ENCODE results near the gene DCDC1. TPM values are rescaled to one million over a fixed set of nuclear protein-coding genes. Genes with fewer than 3 reads are reported as not detected.

The DCDC1 gene
- total and polyA plus RNA-seq, 2 donors = 0.09 to 1.2 TPM

DNA sequence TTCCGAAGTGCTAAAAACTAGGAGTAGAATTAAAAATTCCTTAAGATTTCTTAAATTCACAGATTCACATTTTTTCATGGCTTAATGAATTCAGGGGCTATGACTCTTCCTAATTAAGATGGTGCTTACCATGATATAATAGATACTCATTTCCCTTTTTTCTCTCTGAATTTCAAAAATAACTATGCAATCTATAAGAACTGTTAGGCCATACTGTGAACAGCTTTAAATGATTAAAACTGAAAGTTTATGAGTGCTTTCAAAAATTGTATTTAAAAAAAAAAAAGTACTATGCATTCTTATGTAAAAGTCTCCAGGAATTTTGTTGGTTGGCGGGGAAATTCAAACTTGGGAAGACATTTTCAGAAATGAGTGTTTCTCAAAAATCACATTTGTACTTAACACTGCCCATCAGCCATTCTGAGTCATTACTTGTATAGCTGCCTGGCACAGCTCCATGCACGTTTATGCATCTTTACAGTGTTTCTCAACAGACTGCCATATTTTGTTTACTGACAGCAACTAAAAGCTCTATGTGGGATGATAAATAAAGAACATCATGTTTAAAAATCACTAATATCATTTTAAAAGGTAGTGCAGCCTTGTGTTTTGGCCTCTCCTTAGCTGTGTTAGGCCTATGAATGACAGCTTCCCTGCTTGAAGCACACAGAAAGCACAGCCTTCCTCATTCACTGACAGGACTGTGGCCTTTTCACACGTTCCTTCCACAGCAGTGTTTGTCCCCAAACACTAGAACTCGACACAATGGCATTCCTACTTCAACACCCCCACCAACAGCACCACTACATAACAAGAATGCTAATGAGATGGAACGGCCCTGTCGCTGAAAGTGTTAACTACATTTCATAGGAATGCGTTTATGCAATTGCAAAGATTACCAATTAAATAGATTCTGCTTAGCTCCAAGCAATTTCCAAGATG, 131.4 kb downstream of the DCDC1 start:
- no peaks in the 10 kb centered on the region for H3K36me3 ChIP-seq (ENCODE audit: insufficient read depth)
- no peak for DNase-seq (ENCODE audit: extremely low spot score)
- WGBS = 39% methylated on average over 8 of the region's 8 CpGs

DNA sequence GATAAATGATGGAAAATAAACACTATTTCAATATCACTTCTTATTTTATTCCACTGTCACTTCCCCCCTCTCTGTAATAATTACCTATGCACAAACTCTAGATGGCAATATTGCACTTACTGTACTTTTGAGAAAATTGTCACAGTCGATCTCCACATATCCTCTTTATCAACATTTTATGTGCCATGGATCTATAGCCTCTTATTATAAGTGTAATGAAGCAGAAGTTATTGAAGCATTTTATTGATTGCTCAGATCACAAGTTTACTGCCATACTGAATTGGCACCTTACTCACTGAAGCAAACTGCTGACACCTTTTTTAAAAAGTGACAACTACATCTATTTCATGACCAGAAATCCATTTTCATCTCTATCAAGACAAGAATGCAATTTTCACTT, 133.4 kb downstream of the DCDC1 start:
- 3% methylated on average over 1 of the region's 1 CpG for WGBS
- no peak overlapping the region for H3K27ac ChIP-seq (ENCODE audit: low read depth)
- no peaks in the 10 kb centered on the region for H3K36me3 ChIP-seq (ENCODE audit: insufficient read depth)
- H3K4me3 ChIP-seq (ENCODE audit: low read depth, low read length) = no peak overlapping the region
- no peak for DNase-seq (ENCODE audit: extremely low spot score)
- no peaks in the 10 kb centered on the region for H3K4me1 ChIP-seq (ENCODE audit: insufficient read depth)

More for the DNA sequence above, 131.4 kb downstream of the DCDC1 start:
- H3K4me3 ChIP-seq (ENCODE audit: low read depth, low read length) = no peak overlapping the region
- H3K27ac ChIP-seq (ENCODE audit: low read depth) = no peak overlapping the region
- H3K4me1 ChIP-seq (ENCODE audit: insufficient read depth) = no peaks in the 10 kb centered on the region

DNA sequence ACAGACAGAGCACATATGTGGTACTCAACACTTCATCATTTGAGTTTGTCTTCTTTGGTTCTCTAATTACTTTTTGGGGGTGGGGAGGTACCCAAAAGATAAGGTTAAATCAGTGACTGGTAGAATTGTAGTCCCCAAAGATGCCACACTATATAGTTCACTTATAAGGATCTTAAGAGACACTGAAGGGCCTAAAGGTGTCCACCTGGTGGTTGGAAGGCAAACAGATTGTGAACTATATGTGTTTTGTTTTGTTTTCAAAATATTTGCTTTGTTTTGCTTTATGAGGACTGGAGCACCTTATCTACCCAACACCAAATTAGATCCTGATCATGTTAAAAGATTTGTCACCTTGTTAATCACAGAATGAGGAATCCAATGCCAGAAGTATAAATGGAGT, 136.1 kb downstream of the DCDC1 start:
- Histone ChIP-seq H3K4me3 (ENCODE audit: low read depth, low read length) (no peak overlapping the region), H3K27ac (ENCODE audit: low read depth) (no peak overlapping the region), H3K36me3 (ENCODE audit: insufficient read depth) (no peaks in the 10 kb centered on the region), H3K4me1 (ENCODE audit: insufficient read depth) (no peaks in the 10 kb centered on the region)
- no peak for DNase-seq (ENCODE audit: extremely low spot score)

DNA sequence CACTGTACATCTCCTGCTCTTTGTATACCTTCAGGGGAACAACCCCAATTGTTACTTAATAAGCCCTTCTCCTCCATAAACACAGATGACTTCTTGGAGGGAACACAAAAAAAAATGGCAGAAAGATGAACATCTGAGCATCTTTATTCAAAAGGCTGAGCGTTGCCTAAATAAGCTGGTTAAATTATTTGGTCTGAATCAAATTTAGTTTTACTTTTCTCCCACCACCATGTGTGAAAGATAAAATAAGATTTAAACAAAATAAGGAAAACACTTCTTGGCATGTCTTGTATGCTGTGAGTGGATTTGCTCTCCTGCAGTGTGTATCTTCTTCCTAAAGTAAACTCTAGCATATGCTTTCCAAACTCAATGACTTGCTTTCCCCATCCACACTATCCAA, 137.9 kb downstream of the DCDC1 start:
- no peaks in the 10 kb centered on the region for H3K36me3 ChIP-seq (ENCODE audit: insufficient read depth)
- 85% methylated on average over 1 of the region's 1 CpG for WGBS

DNA sequence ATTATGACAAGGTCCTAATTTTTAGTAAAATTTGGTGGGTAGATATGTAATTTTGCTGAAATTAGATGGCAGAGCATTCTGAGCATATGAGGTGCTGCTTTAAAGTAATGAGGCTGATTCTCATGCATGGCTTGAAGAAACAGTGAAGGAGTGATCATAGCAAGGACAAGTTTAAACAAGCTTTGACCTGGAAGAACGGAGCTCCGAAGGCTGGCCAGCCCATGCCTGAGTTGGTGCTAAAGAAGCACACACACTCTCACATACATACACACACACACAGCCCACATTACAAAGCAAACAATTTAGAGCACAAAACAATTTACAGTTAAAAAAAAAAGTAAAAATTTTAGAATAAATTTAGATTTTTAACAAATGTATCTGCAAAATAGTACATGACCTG, 150.7 kb downstream of the DCDC1 start:
- H3K4me3 ChIP-seq (ENCODE audit: low read depth, low read length) = no peak overlapping the region
- 55% methylated on average over 2 of the region's 2 CpGs for WGBS
- H3K27ac ChIP-seq (ENCODE audit: low read depth) = no peak overlapping the region
- no peaks in the 10 kb centered on the region for H3K4me1 ChIP-seq (ENCODE audit: insufficient read depth)
- H3K36me3 ChIP-seq (ENCODE audit: insufficient read depth) = no peaks in the 10 kb centered on the region
- peak; percentile 10 for DNase-seq (ENCODE audit: extremely low spot score)

More for the DNA sequence above, 137.9 kb downstream of the DCDC1 start:
- no peaks in the 10 kb centered on the region for H3K4me1 ChIP-seq (ENCODE audit: insufficient read depth)
- no peak overlapping the region for H3K27ac ChIP-seq (ENCODE audit: low read depth)
- H3K4me3 ChIP-seq (ENCODE audit: low read depth, low read length) = no peak overlapping the region
- DNase-seq (ENCODE audit: extremely low spot score) = no peak

DNA sequence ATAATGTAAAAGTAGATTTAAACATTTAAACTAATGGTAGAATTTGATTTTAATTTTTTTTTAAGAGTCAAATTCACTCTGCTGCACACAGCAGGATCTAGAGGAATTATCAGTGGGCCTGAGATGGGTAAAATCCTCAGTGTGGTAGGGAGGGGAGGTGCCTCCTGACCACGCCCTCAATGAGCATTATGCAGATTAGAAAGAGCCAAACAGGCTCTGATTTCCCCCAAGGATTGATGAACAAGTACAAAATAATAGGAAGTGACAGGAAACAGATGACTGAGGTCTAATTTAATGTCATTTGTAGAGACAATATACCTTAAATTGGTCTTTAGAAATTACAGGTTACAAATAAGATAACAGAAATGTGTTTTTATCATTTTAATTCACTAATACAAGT, 155.2 kb downstream of the DCDC1 start:
- WGBS = 43% methylated on average over 1 of the region's 1 CpG
- no peaks in the 10 kb centered on the region for H3K36me3 ChIP-seq (ENCODE audit: insufficient read depth)
- DNase-seq (ENCODE audit: extremely low spot score) = no peak
- no peak overlapping the region for H3K27ac ChIP-seq (ENCODE audit: low read depth)
- H3K4me3 ChIP-seq (ENCODE audit: low read depth, low read length) = no peak overlapping the region
- no peaks in the 10 kb centered on the region for H3K4me1 ChIP-seq (ENCODE audit: insufficient read depth)

DNA sequence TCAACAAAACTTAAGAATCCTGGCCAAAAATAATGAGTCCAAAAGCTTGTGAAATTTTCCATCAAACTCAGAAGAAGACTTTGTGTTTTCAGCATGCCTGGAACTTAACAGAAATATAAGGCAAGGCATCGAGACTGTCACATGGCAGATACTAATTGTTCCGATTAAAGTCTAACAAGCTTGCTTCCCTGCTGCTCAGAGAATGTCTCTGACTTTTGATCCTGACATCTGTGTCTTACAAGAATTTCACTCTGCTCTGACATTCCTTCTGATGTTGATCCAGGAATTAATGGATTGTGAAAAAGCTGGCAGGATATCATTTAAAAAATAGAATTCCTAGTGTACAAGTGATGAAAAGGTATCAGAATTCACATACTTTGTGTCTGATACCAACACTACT, 170.2 kb downstream of the DCDC1 start:
- Histone ChIP-seq H3K36me3 (ENCODE audit: insufficient read depth) (no peaks in the 10 kb centered on the region), H3K27ac (ENCODE audit: low read depth) (no peak overlapping the region), H3K4me1 (ENCODE audit: insufficient read depth) (no peaks in the 10 kb centered on the region), H3K4me3 (ENCODE audit: low read depth, low read length) (no peak overlapping the region)
- no peak for DNase-seq (ENCODE audit: extremely low spot score)
- 70% methylated on average over 2 of the region's 2 CpGs for WGBS

DNA sequence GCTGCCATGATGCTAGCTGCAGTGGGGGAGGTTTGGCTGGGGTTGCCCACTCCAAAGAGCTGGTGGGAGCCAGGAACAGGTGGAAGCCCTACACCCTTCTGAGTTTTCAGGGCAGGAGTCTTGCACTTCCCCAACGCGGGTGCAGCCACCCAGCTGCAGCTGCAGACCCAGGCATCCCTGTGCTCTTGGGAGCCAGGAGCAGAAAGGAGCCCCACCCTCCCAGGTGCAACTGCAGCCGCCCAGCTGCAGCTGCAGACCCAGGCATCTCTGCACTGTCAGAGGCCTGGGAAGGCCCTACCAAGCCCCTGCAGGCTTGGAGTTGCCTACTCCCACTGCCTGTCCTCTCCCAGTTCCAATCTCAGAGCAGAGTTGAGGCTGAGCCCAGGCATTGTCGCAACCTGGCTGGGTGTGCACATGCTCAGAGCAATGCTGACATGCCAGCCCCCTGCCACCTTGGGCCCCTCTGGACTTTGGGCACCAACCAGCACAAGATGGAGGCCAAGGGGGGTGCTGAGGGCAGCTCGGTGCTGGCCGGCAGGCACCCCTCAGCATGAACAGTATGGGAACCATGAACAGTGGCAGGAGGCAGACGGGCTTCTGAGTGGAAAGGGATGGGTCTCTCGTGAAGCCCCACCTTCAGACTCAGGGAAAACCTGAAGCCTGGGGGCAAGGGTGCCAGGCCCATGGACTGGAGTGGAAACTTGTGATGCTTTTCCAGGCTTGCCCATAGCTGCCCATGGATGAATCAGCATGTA, 195.4 kb downstream of the DCDC1 start:
- Histone ChIP-seq H3K4me1 (ENCODE audit: insufficient read depth) (no peaks in the 10 kb centered on the region), H3K4me3 (ENCODE audit: low read depth, low read length) (no peak overlapping the region), H3K27ac (ENCODE audit: low read depth) (no peak overlapping the region), H3K36me3 (ENCODE audit: insufficient read depth) (no peaks in the 10 kb centered on the region)
- DNase-seq (ENCODE audit: extremely low spot score) = no peak
- 86% methylated on average over 8 of the region's 8 CpGs for WGBS

DNA sequence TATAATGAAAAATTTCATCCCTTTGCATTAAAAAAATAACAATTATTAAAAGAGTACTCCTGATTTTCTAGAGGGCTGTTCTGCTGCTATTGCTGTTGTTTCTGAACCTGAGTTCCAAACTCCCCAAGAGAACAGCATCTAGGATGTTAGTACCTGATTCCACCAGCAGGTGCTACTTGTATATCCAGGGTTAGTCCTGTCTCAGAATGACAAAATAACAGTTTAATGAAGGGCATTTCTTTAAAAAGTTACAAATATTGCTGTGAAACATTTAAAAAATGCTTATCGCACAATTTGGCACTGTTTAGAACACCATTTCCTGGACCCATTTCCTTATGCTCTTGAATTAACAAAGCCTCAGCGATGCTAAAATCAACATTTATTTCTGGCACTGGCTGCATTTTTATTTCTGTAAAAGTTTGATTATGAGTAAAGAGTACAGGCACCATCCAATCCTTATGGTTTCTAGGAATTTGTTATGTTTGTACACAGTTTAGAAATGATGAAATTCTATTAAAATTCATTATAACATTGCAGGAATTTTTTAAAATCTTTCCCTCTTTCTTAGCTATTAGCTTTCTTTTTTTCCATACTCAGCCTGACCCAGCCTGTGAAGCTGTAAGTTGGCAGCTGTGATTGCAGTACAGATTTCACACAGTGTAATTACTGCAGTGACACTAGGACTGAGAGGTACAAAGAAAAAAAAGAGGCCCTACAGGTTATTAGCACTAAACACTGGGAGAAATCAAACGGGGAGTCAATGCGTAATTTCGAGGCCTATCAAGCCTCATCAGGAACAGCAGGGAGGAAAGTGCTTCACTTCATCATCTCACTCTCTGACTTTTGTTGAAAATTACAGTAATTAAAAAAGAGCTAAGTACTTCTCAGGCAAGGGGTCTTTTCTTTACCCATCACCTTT, 208.8 kb downstream of the DCDC1 start:
- Histone ChIP-seq H3K27ac (ENCODE audit: low read depth) (no peak overlapping the region), H3K4me1 (ENCODE audit: insufficient read depth) (no peaks in the 10 kb centered on the region), H3K36me3 (ENCODE audit: insufficient read depth) (no peaks in the 10 kb centered on the region), H3K4me3 (ENCODE audit: low read depth, low read length) (no peak overlapping the region)
- no peak for DNase-seq (ENCODE audit: extremely low spot score)
- WGBS = 64% methylated on average over 5 of the region's 5 CpGs

DNA sequence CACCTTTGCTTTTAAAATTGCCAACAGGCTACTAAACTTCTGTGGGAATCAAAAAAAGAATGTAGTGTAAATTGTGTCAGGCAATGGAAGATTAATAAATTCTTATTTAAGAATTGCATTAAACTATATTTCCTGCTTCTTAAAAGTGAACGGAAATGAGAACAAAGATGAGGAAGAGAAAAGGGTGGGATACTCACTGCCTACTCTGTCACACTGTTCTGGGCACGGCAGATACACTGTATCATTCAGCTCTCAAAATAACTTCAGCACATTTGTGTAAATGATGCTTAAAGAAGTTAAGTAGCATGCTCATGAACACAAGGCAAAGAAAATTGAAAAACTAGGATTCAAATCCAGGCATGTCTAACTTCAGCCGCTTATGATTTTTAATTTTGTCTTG, 218.7 kb downstream of the DCDC1 start:
- H3K4me3 ChIP-seq (ENCODE audit: low read depth, low read length) = no peak overlapping the region
- DNase-seq (ENCODE audit: extremely low spot score) = no peak
- H3K4me1 ChIP-seq (ENCODE audit: insufficient read depth) = no peaks in the 10 kb centered on the region
- WGBS = 80% methylated on average over 3 of the region's 3 CpGs
- H3K36me3 ChIP-seq (ENCODE audit: insufficient read depth) = no peaks in the 10 kb centered on the region
- H3K27ac ChIP-seq (ENCODE audit: low read depth) = no peak overlapping the region

DNA sequence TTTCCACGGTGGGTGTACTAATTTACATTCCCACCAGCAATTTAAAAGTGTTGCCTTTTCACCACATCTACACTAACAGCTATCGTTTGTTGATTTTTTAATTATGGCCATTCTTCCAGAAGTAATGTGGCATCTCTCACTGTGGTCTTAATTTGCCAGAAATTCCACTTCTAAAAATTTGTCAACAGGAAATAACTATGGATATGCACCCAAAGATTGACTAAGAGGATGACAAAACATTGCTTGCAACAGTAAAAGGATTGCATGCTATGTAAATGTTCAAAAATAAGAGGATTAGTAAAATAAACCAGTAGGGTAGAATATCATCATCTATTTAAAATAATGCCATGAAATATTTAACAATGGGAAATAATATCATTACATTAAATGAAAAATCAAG, 219.5 kb downstream of the DCDC1 start:
- H3K27ac ChIP-seq (ENCODE audit: low read depth) = no peak overlapping the region
- WGBS = 84% methylated on average over 2 of the region's 2 CpGs
- no peak for DNase-seq (ENCODE audit: extremely low spot score)
- H3K4me1 ChIP-seq (ENCODE audit: insufficient read depth) = no peaks in the 10 kb centered on the region
- no peaks in the 10 kb centered on the region for H3K36me3 ChIP-seq (ENCODE audit: insufficient read depth)
- H3K4me3 ChIP-seq (ENCODE audit: low read depth, low read length) = no peak overlapping the region

DNA sequence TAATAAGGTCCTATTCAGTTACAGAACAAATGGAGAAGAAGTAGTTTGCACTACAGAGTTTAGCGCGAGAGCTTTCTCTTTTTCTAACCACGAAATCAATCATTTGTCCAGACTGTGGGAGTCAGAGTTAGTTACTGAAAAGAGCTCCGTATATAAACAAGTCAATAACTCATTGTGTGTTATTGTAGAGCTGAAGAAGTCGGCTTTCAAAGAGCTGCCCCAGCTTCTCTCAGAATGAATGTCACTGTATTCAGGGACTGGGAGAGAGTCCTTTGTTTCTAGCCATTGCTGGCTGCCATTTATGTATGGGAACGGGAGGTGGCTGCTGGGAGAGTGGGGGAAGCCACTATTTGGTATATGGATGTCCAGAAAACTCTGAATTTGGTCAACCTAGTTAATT, 227.8 kb downstream of the DCDC1 start:
- no peaks in the 10 kb centered on the region for H3K4me1 ChIP-seq (ENCODE audit: insufficient read depth)
- DNase-seq (ENCODE audit: extremely low spot score) = no peak
- H3K27ac ChIP-seq (ENCODE audit: low read depth) = no peak overlapping the region
- no peaks in the 10 kb centered on the region for H3K36me3 ChIP-seq (ENCODE audit: insufficient read depth)
- H3K4me3 ChIP-seq (ENCODE audit: low read depth, low read length) = no peak overlapping the region
- 64% methylated on average over 6 of the region's 6 CpGs for WGBS

DNA sequence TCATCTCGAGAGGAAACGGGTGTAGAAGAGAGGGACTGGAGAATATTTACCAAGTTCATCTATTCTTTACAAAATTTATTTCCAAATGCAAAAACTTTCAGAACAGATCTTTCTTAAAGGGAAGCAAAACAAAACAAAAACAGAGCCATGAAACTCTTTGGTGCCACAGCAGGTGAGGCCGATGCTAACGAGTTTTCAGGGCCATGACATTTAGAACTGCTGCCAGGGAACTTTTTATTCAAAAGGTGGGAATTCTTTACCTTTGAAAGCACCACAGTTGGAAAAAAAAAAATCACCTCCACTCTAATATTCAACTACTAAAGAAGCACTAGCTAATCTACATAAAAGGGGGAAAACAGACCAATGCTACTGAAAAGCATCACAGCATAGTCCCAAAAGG, 230.1 kb downstream of the DCDC1 start:
- no peaks in the 10 kb centered on the region for H3K4me1 ChIP-seq (ENCODE audit: insufficient read depth)
- no peak overlapping the region for H3K27ac ChIP-seq (ENCODE audit: low read depth)
- no peaks in the 10 kb centered on the region for H3K36me3 ChIP-seq (ENCODE audit: insufficient read depth)
- no peak for DNase-seq (ENCODE audit: extremely low spot score)
- H3K4me3 ChIP-seq (ENCODE audit: low read depth, low read length) = no peak overlapping the region
- 37% methylated on average over 4 of the region's 4 CpGs for WGBS
